DND-41 (cell line): ENCODE data around the gene MCTP2.

Source experiments
- ATAC-seq: fragments of 200-7000 bp; cut with Tn5 transposase; 3 replicates; pipeline ENCODE4 v1.9.1; 2021; ENCODE audit warnings: low read depth; ENCODE audit not compliant: insufficient read depth
- DNase-seq: peaks from one replicate; pipeline ENCODE4 v3.0.0-alpha.2; 2020
- H2AFZ ChIP-seq: 2 replicates; pipeline ENCODE4 v1.6.0; 2012; ENCODE audit warnings: low read depth, low read length
- H3K27ac ChIP-seq: 2 replicates; pipeline ENCODE4 v1.5.1; 2012; ENCODE audit warnings: low read length, inconsistent platforms
- H3K27me3 ChIP-seq: fragments of 200-600 bp; sonication (generic); 2 replicates; pipeline ENCODE4 v1.6.0; 2012; ENCODE audit warnings: low read length, mild to moderate bottlenecking, inconsistent platforms; ENCODE audit not compliant: insufficient read depth, poor library complexity
- H3K36me3 ChIP-seq: 2 replicates; pipeline ENCODE4 v1.5.1; 2012; ENCODE audit warnings: low read length, inconsistent platforms; ENCODE audit not compliant: insufficient read depth
- H3K4me1 ChIP-seq: 2 replicates; pipeline ENCODE4 v1.5.1; 2012; ENCODE audit warnings: mild to moderate bottlenecking, low read length; ENCODE audit not compliant: insufficient read depth
- H3K4me2 ChIP-seq: 2 replicates; pipeline ENCODE4 v1.6.0; 2012; ENCODE audit warnings: mild to moderate bottlenecking, moderate library complexity, low read length, inconsistent platforms; ENCODE audit not compliant: insufficient read depth
- H3K4me3 ChIP-seq, 2 experiments: fragments of 200-600 bp in 1 of 2; shearing (Covaris generic) in 1 of 2; 2 replicates each; pipeline ENCODE4 v1.5.1; 2012 to 2016; ENCODE audit warnings: inconsistent platforms in 2 of 2, low read length in 2 of 2, mild to moderate bottlenecking in 2 of 2, low read depth in 1 of 2, moderate library complexity in 1 of 2
- H3K79me2 ChIP-seq: 2 replicates; pipeline ENCODE4 v1.6.0; 2012; ENCODE audit warnings: low read length, inconsistent platforms; ENCODE audit not compliant: insufficient read depth
- H3K9ac ChIP-seq: 2 replicates; pipeline ENCODE4 v1.6.0; 2012; ENCODE audit warnings: low read depth, mild to moderate bottlenecking, inconsistent platforms, low read length, moderate library complexity
- H3K9me3 ChIP-seq: 2 replicates; pipeline ENCODE4 v1.5.1; 2012; ENCODE audit warnings: low read length, moderate library complexity, mild to moderate bottlenecking, inconsistent platforms; ENCODE audit not compliant: insufficient read depth, severe bottlenecking
- H4K20me1 ChIP-seq: 2 replicates; pipeline ENCODE4 v1.6.0; 2012; ENCODE audit warnings: low read length; ENCODE audit not compliant: insufficient read depth
- CTCF ChIP-seq: IDR thresholded peaks from 2 replicates; pipeline ENCODE4 v1.5.1; 2012; ENCODE audit warnings: borderline replicate concordance, low read length, moderate library complexity, mild to moderate bottlenecking; ENCODE audit not compliant: poor library complexity, severe bottlenecking; ENCODE audit errors: extremely low read depth
- EZH2 ChIP-seq: IDR thresholded peaks from 3 replicates; pipeline ENCODE4 v1.6.1; 2012; ENCODE audit warnings: borderline replicate concordance, low read depth, mild to moderate bottlenecking, moderate library complexity, low read length, inconsistent platforms; ENCODE audit not compliant: severe bottlenecking

The MCTP2 gene

GRCh38 chr15:94476686-94477085 lies 245.3 kb downstream of the MCTP2 start:
- Histone ChIP-seq H3K27me3 (no peaks in the 10 kb centered on the region), H3K4me2 (no peak overlapping the region), H3K27ac (no peak overlapping the region), H3K4me3 (no peak overlapping the region), H4K20me1 (no peaks in the 10 kb centered on the region), H2AFZ (no peak overlapping the region), H3K4me1 (no peaks in the 10 kb centered on the region), H3K36me3 (no peaks in the 10 kb centered on the region; the same call in 1 of the 2 replicates), H3K9me3 (no peaks in the 10 kb centered on the region), H3K9ac (no peak overlapping the region), H3K79me2 (no peaks in the 10 kb centered on the region)
- no peak for TF ChIP-seq CTCF
- TF ChIP-seq EZH2, result no peak
- DNase-seq, result no peak
- no peak for ATAC-seq

- TF ChIP-seq CTCF (no peak), EZH2 (no peak)
- no peaks in the 10 kb centered on the region for H3K4me1 ChIP-seq
- H3K9ac ChIP-seq, result no peak overlapping the region
- H3K36me3 ChIP-seq, result no peaks in the 10 kb centered on the region; the same call in 1 of the 2 replicates
- no peak for DNase-seq
- H3K4me3 ChIP-seq, result no peak overlapping the region
- no peaks in the 10 kb centered on the region for H3K79me2 ChIP-seq
- H3K4me2 ChIP-seq, result no peak overlapping the region
- H4K20me1 ChIP-seq, result no peaks in the 10 kb centered on the region
- no peak overlapping the region for H2AFZ ChIP-seq
- H3K27ac ChIP-seq, result no peak overlapping the region
- H3K27me3 ChIP-seq, result no peaks in the 10 kb centered on the region
- ATAC-seq, result no peak
- H3K9me3 ChIP-seq, result no peaks in the 10 kb centered on the region
These were observed 246.7 kb downstream of the MCTP2 start for GRCh38 chr15:94477913-94478553.

- H4K20me1 ChIP-seq, result no peaks in the 10 kb centered on the region
- no peaks in the 10 kb centered on the region for H3K79me2 ChIP-seq
- H2AFZ ChIP-seq, result no peak overlapping the region
- no peaks in the 10 kb centered on the region; the same call in 1 of the 2 replicates for H3K36me3 ChIP-seq
- TF ChIP-seq EZH2 (no peak), CTCF (no peak)
- no peak for ATAC-seq
- H3K9ac ChIP-seq, result no peak overlapping the region
- no peaks in the 10 kb centered on the region for H3K4me1 ChIP-seq
- H3K9me3 ChIP-seq, result no peaks in the 10 kb centered on the region
- H3K4me3 ChIP-seq, result no peak overlapping the region
- no peaks in the 10 kb centered on the region for H3K27me3 ChIP-seq
- DNase-seq, result no peak
- no peak overlapping the region for H3K4me2 ChIP-seq
- H3K27ac ChIP-seq, result no peak overlapping the region
These were observed 247.4 kb downstream of the MCTP2 start for GRCh38 chr15:94478763-94479162.
